Neuron (in vitro differentiated cells): Measurements from ENCODE around the gene NHEJ1.

ENCODE experiments used
- H2AFZ ChIP-seq: one replicate; pipeline ENCODE4 v1.6.1; 2013; ENCODE audit warnings: low read depth, mild to moderate bottlenecking, inconsistent platforms, low read length, moderate library complexity
- H3K27me3 ChIP-seq: one replicate; pipeline ENCODE4 v1.6.1; 2013; ENCODE audit warnings: low read length; ENCODE audit not compliant: insufficient read depth
- H3K36me3 ChIP-seq: one replicate; pipeline ENCODE4 v1.6.1; 2013; ENCODE audit warnings: low read length; ENCODE audit not compliant: insufficient read depth
- H3K4me1 ChIP-seq: one replicate; pipeline ENCODE4 v1.6.1; 2013; ENCODE audit warnings: low read length; ENCODE audit not compliant: insufficient read depth
- H3K4me3 ChIP-seq: 2 replicates; pipeline ENCODE4 v1.5.1; 2013; ENCODE audit warnings: mild to moderate bottlenecking, low read length, moderate library complexity
- H3K9me3 ChIP-seq: one replicate; pipeline ENCODE4 v1.6.1; 2013; ENCODE audit warnings: low read length

NHEJ1 gene

DNA sequence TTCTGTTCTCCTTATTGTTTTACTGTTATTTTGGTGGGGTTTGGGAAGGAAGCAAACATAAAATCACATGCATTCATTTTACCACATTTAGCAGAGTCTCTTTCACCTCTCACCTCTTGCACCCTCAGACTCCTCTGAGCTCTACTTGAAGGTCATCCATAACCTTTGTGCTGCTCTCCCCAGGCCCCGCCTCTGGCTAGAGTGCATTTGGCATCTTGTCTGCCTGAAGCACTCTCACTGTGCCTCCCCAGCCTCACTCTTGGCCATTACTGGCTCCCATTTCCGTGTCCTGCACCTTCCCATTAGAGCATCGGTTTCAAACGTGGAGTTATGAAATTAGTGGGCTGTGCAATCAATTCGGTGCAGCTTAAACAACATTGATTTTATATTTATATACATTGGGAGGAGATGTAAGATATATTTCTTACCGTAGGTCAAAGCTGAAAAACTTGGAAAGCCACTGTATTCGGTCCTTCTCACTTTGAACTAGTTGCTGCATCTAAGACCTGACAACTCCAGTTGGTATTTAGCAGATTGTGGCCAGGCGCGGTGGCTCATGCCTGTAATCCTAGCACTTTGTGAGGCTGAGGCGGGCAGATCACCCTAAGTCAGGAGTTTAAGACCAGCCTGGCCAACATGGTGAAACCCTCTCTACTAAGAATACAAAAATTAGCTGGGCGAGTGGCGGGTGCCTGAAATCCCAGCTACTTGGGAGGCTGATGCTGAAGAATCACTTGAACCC, 39.0 kb upstream of the NHEJ1 start:
- Histone ChIP-seq H3K9me3 (no peaks in the 10 kb centered on the region), H3K4me1 (no peaks in the 10 kb centered on the region), H3K27me3 (no peaks in the 10 kb centered on the region), H2AFZ (no peak overlapping the region), H3K4me3 (no peak overlapping the region), H3K36me3 (no peaks in the 10 kb centered on the region)

GRCh38 chr2:219198974-219199373, 38.4 kb upstream of the NHEJ1 start:
- Histone ChIP-seq H3K4me1 (no peaks in the 10 kb centered on the region), H2AFZ (no peak overlapping the region), H3K4me3 (no peak overlapping the region), H3K27me3 (no peaks in the 10 kb centered on the region), H3K9me3 (no peaks in the 10 kb centered on the region), H3K36me3 (no peaks in the 10 kb centered on the region)

- H3K36me3 ChIP-seq, result no peaks in the 10 kb centered on the region
- no peak overlapping the region for H2AFZ ChIP-seq
- no peaks in the 10 kb centered on the region for H3K4me1 ChIP-seq
- no peaks in the 10 kb centered on the region for H3K27me3 ChIP-seq
- no peaks in the 10 kb centered on the region for H3K9me3 ChIP-seq
- no peak overlapping the region for H3K4me3 ChIP-seq
These were observed 36.8 kb upstream of the NHEJ1 start for GRCh38 chr2:219197388-219197787.

- Histone ChIP-seq H3K36me3 (peaks cover 24% of the 10 kb centered on the region), H3K9me3 (no peaks in the 10 kb centered on the region)
These were observed 26.3 kb upstream of the NHEJ1 start for GRCh38 chr2:219186754-219187456.

GRCh38 chr2:219184121-219184520, 23.5 kb upstream of the NHEJ1 start:
- H3K9me3 ChIP-seq, result no peaks in the 10 kb centered on the region
- H3K36me3 ChIP-seq, result peaks cover 48% of the 10 kb centered on the region
- no peaks in the 10 kb centered on the region for H3K27me3 ChIP-seq
- H2AFZ ChIP-seq, result no peak overlapping the region
- H3K4me3 ChIP-seq, result no peak overlapping the region
- H3K4me1 ChIP-seq, result peaks cover 6% of the 10 kb centered on the region

More at GRCh38 chr2:219186754-219187456, 26.3 kb upstream of the NHEJ1 start:
- no peak overlapping the region for H2AFZ ChIP-seq
- no peak overlapping the region for H3K4me3 ChIP-seq
- H3K27me3 ChIP-seq, result no peaks in the 10 kb centered on the region
- H3K4me1 ChIP-seq, result no peaks in the 10 kb centered on the region

GRCh38 chr2:219183151-219183772, 22.6 kb upstream of the NHEJ1 start:
- Histone ChIP-seq H3K27me3 (no peaks in the 10 kb centered on the region), H2AFZ (no peak overlapping the region), H3K36me3 (peaks cover 48% of the 10 kb centered on the region), H3K9me3 (no peaks in the 10 kb centered on the region), H3K4me3 (no peak overlapping the region), H3K4me1 (peaks cover 12% of the 10 kb centered on the region)

GRCh38 chr2:219182331-219183150, 21.9 kb upstream of the NHEJ1 start:
- Histone ChIP-seq H3K27me3 (no peaks in the 10 kb centered on the region), H3K9me3 (no peaks in the 10 kb centered on the region), H3K4me3 (no peak overlapping the region), H3K36me3 (peaks cover 48% of the 10 kb centered on the region), H3K4me1 (peaks cover 12% of the 10 kb centered on the region), H2AFZ (no peak overlapping the region)

DNA sequence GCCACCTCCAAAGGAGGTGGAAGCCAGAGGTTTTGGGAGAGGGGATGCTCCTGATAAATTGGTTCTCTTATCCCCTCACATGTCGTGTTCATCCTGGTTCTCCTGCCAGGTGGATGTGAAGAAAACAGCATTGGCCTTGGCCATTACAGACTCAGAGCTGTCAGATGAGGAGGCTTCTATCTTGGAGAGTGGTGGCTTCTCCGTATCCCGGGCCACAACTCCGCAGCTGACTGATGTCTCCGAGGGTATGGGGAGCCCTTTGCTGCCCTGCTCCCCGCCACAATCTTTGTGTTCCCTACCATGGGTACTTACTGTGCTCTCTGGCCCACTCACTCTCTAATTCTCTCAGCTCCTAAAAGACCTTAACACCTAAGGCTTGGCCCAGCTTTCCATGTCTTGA, 20.9 kb upstream of the NHEJ1 start:
- Histone ChIP-seq H3K27me3 (no peaks in the 10 kb centered on the region), H3K4me3 (no peak overlapping the region), H3K4me1 (peaks cover 12% of the 10 kb centered on the region), H2AFZ (no peak overlapping the region), H3K36me3 (peaks cover 48% of the 10 kb centered on the region), H3K9me3 (no peaks in the 10 kb centered on the region)

- Histone ChIP-seq H3K36me3 (peaks cover 48% of the 10 kb centered on the region), H2AFZ (no peak overlapping the region), H3K4me1 (peaks cover 15% of the 10 kb centered on the region), H3K27me3 (no peaks in the 10 kb centered on the region), H3K9me3 (no peaks in the 10 kb centered on the region), H3K4me3 (no peak overlapping the region)
These were observed 20.3 kb upstream of the NHEJ1 start for GRCh38 chr2:219180961-219181360.

GRCh38 chr2:219179601-219180465, 19.2 kb upstream of the NHEJ1 start:
- Histone ChIP-seq H3K36me3 (peaks cover 50% of the 10 kb centered on the region), H3K27me3 (no peaks in the 10 kb centered on the region), H3K4me1 (peaks cover 21% of the 10 kb centered on the region), H3K9me3 (no peaks in the 10 kb centered on the region), H3K4me3 (peak overlapping the region; percentile 73), H2AFZ (no peak overlapping the region)

DNA sequence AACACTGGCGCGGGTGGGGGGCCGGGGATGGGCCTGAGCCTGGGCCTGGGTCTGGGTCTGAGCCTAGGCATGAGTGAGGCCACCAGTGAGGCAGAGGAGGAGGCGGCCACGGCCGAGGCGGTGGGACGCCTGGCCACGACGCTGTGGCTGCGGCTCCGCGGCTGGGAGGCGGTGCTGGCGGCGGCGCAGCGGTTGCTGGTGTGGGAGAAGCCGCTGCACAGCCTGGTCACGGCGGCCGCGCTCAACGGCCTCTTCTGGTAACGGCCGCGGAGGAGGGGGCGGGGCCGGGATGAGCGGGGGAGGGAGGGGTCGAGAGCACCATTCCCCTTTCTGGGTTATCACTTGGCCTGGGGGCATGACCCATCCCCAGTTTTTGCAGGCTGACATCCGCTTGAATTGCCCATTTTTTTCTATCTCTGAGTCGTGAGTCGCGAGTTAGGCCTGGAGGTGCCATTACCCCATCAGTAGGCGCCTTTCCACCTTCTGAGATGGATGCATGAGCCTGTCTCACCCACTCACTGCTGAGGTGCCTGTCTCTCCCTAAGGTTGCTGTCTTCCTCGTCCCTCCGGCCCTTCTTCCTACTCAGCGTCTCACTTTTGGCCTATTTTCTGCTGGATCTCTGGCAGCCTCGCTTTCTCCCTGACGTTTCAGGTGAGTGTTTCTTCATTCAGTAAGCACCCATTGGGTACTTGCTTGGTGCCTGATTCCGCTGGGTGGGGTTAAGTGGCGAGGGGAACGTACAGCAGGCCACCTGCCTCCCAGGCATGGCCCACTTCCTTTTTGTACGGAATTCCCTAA, 18.0 kb upstream of the NHEJ1 start:
- peaks cover 21% of the 10 kb centered on the region for H3K4me1 ChIP-seq
- H3K9me3 ChIP-seq, result no peaks in the 10 kb centered on the region
- H2AFZ ChIP-seq, result peak overlapping the region; percentile 13
- peak overlapping the region; percentile 73 for H3K4me3 ChIP-seq
- peaks cover 53% of the 10 kb centered on the region for H3K36me3 ChIP-seq
- H3K27me3 ChIP-seq, result no peaks in the 10 kb centered on the region
